ENCODE measurements around the gene UAP1L1. TPM values are rescaled to one million over a fixed set of nuclear protein-coding genes. Genes with fewer than 3 reads are reported as not detected.

UAP1L1 gene
- total and polyA plus RNA-seq, 12 donors = 3.4 to 24.3 (median 8.5) TPM

DNA sequence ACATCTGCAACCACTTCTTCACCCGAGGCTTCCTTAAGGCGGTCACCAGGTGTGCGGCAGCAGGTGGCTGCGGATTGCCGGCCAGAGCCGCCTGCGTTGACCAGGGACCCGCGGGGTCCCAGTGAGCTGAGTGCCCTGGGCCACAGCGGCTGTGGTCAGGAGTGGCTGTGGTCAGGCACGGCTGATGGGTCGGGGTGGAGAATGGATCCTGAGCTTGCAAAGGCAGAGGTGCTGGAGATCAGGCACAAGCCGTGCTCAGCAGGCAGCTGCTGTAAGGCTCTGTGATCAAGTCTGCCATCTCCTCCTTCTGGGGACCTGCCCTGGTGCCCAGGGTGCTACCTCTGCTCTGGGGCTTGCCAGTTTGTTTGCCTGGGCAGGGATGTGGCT is 2.1 kb downstream of the UAP1L1 start:
- ATAC-seq (no peak), DNase-seq (no peak)
- peaks cover 8 to 39% (median 13%) of the 10 kb centered on the region in 9 donors for H3K4me1 ChIP-seq
- 90 to 93% methylated on average over 13 of the region's 13 CpGs for WGBS, 2 donors
- no peak overlapping the region for H3K4me3 ChIP-seq
- no peaks in the 10 kb centered on the region for H3K27me3 ChIP-seq
- intact Hi-C loops (cut with DNase I) = no loop called here
- no peak for TF ChIP-seq CTCF (IDR thresholded peaks at IDR 0.05)
- H3K27ac ChIP-seq = no peak overlapping the region
- peaks cover 0 to 55% (median 18%) of the 10 kb centered on the region in 9 donors for H3K36me3 ChIP-seq
- no peaks in the 10 kb centered on the region for H3K9me3 ChIP-seq

DNA sequence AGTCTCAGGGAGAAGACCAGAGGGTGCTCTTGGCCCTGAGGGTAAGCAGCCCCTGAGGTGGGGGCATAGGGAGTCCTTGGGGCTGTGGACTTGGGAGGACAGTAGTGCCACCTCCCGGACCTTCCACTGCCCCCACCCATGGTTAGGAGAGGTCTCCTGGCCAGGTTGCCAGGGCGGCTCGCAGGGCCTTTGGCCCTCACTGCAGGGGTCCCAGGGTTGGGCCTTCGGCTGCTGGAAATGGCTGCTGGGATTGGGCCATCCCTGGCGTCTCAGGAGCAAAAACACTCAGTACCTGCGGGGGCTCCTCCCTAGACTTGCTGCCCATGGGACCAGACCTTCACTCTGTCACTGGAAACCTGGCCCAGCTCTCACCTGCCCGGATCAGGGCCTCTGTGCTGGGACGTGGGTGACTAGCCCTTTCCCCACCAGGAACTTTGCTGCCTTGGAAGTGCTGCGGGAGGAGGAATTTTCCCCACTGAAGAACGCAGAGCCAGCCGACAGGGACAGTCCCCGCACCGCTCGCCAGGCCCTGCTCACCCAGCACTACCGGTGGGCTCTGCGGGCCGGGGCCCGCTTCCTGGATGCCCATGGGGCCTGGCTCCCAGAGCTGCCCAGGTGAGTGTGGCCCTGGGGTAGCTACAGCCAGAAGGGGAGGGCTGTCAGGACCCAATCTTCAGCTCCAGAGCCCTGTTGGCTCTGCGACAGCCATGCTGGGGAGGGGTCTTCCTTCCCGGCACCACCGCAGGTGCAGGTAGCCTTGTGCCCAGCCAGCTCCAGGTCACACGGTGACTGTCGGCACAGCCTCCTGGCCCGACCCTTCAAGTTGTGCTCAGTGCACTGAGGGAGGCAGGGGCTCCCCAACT is 3.2 kb downstream of the UAP1L1 start:
- peaks cover 11 to 45% (median 17%) of the 10 kb centered on the region in 9 donors for H3K4me1 ChIP-seq
- H3K36me3 ChIP-seq = peaks cover 0 to 55% (median 18%) of the 10 kb centered on the region in 9 donors
- no peak for DNase-seq

DNA sequence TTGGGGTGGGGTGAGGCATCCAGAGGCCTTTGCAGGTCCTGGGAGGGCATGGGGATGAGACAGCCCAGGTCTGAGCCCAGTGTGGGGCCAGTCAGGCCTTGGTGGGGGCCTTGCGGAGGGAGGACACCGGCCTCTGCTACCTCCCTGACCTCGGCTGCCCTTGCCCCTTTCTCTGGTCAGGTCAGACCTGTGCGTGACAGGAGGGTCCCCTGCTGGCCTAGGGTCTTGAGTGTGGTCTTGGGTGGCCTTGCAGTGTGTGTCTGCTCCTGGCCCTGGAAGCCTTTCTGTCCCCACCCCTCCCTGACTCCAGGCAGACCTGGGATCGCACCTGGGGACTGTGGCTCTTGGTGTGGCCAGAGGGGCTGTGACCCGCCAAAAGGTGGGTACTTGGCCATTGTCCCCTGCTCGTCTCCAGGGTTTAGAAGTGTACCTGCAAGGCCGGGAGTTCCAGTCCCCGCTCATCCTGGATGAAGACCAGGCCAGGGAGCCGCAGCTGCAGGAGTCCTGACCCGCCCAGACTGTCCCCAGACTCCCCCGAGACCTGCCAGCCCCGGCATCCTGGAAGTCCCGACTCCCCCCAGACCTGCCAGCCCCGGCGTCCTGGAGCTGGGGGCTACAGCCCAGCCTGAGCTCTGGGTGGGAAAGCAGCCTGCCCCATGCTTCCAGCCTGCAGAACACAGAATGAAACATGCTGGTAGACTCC is 5.1 kb downstream of the UAP1L1 start:
- Histone ChIP-seq H3K27ac (no peak overlapping the region), H3K4me1 (peaks cover 13 to 46% (median 24%) of the 10 kb centered on the region in 9 donors), H3K4me3 (no peak overlapping the region), H3K36me3 (peaks cover 0 to 55% (median 18%) of the 10 kb centered on the region in 9 donors), H3K27me3 (no peaks in the 10 kb centered on the region), H3K9me3 (no peaks in the 10 kb centered on the region)
- no peak for ATAC-seq
- no peak for DNase-seq
- 89 to 94% methylated on average over 16 of the region's 16 CpGs for WGBS, 2 donors
- intact Hi-C loops (cut with DNase I) = no loop called here
- TF ChIP-seq CTCF (IDR thresholded peaks at IDR 0.05) = no peak

More for the DNA sequence above, 3.2 kb downstream of the UAP1L1 start:
- H3K9me3 ChIP-seq = no peaks in the 10 kb centered on the region
- H3K4me3 ChIP-seq = no peak overlapping the region
- no peak for ATAC-seq
- intact Hi-C loops (cut with DNase I) = no loop called here
- WGBS, 2 donors = 87 to 93% methylated on average over 24 of the region's 24 CpGs
- no peak for TF ChIP-seq CTCF (IDR thresholded peaks at IDR 0.05)
- no peaks in the 10 kb centered on the region for H3K27me3 ChIP-seq
- H3K27ac ChIP-seq = no peak overlapping the region

DNA sequence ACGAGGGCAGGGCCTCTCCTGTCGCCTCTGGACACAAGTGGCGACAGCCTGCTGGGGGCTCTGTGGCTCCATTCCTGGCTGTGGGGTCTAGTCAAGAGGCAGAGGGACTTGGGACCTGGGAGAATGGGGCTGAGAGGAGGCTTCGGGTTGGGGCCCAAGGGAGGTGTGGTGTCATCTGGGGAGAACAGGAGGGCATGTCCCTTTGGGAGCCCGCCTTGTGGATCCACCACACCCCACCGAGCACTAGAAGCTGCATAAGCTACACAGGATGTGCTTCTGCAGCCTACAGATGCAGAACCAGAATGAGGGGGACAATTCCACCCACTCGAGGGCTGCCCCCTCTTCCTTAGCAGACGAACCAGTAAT is 5.6 kb downstream of the UAP1L1 start:
- ATAC-seq = no peak
- Histone ChIP-seq H3K36me3 (peaks cover 0 to 55% (median 18%) of the 10 kb centered on the region in 9 donors), H3K27ac (peak overlapping the region in 1 of 10 donors; percentile 44), H3K4me1 (peaks cover 13 to 51% (median 28%) of the 10 kb centered on the region in 9 donors), H3K4me3 (no peak overlapping the region), H3K27me3 (no peaks in the 10 kb centered on the region), H3K9me3 (no peaks in the 10 kb centered on the region)
- intact Hi-C loops (cut with DNase I) = no loop called here
- 86% methylated on average over 8 of the region's 8 CpGs for WGBS, 2 donors
- no peak for TF ChIP-seq CTCF (IDR thresholded peaks at IDR 0.05)
- no peak for DNase-seq

Measured in heart right ventricle (tissue), 16 donors.